Vagina (tissue), 2 donors: Measurements from ENCODE around the gene ARID3A.

Experiments
- POLR2AphosphoS5 ChIP-seq, 2 donors: sonication (generic); formaldehyde crosslinking; IDR thresholded peaks; one replicate each; pipeline ENCODE4 v1.9.0; 2017; ENCODE audit warnings: antibody characterized with exemption in 2 of 2, mild to moderate bottlenecking in 2 of 2, low read depth in 1 of 2; ENCODE audit not compliant: insufficient read depth in 1 of 2
- TF ChIP-seq, protein P1 (sequence below), 3 experiments: fragments of 450-650 bp in 2 of 3; fragments of 200-600 bp in 1 of 3; sonication (generic) in 1 of 3; IDR thresholded peaks; one replicate each; pipeline ENCODE4 v1.5.1; 2017 to 2019; ENCODE audit warnings: antibody characterized with exemption in 3 of 3, mild to moderate bottlenecking in 2 of 3, moderate library complexity in 2 of 3

DNA sequence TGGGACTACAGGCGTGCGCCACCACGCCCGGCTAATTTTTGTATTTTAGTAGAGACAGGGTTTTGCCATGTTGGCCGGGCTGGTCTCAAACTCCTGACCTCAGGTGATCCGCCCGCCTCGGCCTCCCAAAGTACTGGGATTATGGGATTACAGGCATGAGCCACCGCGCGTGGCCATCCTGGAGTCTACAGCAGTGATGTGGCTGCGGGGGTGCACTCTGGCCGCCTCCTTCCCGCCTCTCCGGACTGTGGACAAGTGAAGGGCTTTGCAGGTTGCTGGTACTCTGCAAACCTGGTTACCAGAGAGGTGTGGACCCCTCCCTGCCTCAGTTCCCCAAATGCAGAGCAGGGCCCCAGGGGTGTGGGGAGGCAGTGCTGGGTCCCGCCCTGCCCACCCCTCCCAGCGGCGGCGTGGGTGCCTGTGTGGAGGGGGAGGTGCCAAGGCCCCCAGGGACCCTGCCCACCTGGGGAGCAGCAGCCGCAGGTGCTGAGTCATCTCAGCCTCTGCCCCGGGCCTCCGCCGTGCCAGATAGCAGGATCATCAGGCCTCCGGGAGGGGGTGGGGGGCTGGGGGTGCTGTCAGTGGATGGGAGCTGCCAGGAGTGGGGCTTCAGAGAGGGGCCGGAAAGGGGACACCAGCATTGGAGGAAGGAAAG is 23.1 kb downstream of the ARID3A start:
- TF ChIP-seq, protein P1, sequence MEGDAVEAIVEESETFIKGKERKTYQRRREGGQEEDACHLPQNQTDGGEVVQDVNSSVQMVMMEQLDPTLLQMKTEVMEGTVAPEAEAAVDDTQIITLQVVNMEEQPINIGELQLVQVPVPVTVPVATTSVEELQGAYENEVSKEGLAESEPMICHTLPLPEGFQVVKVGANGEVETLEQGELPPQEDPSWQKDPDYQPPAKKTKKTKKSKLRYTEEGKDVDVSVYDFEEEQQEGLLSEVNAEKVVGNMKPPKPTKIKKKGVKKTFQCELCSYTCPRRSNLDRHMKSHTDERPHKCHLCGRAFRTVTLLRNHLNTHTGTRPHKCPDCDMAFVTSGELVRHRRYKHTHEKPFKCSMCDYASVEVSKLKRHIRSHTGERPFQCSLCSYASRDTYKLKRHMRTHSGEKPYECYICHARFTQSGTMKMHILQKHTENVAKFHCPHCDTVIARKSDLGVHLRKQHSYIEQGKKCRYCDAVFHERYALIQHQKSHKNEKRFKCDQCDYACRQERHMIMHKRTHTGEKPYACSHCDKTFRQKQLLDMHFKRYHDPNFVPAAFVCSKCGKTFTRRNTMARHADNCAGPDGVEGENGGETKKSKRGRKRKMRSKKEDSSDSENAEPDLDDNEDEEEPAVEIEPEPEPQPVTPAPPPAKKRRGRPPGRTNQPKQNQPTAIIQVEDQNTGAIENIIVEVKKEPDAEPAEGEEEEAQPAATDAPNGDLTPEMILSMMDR (IDR thresholded peaks at IDR 0.05): no peak
- TF ChIP-seq POLR2AphosphoS5 (IDR thresholded peaks at IDR 0.05; ENCODE audit: insufficient read depth in 1 of 2, low read depth in 1 of 2): no peak
